DMS153 treated with DMSO at 0.1 percent for 48 hours (cell line): ENCODE measurements around the gene CEP135.
"Not testable (repeated sequence)": the region's sequence is repeated elsewhere in the genome, so short reads cannot be mapped to it uniquely, and the experiment has no call there.

ENCODE experiments used
- DNase-seq: peaks from one replicate; lab custom pipeline; 2025; ENCODE audit not compliant: unreplicated experiment; lab: John Stamatoyannopoulos, UW

Gene CEP135

GRCh38 chr4:56067826-56068225 lies 119.1 kb downstream of the CEP135 start:
- DNase-seq: no peak

- DNase-seq: not testable (repeated sequence)
Observed at GRCh38 chr4:56072730-56073129, 124.0 kb downstream of the CEP135 start.

- no peak for DNase-seq
Observed at GRCh38 chr4:56077676-56078075, 128.9 kb downstream of the CEP135 start.

- DNase-seq: no peak
Observed at GRCh38 chr4:56078866-56079265, 130.1 kb downstream of the CEP135 start.

GRCh38 chr4:56080384-56080783 lies 131.6 kb downstream of the CEP135 start:
- DNase-seq: no peak

- DNase-seq: no peak
Observed at GRCh38 chr4:56082829-56083228, 134.1 kb downstream of the CEP135 start.
